GM19455 (cell line): Measurements from ENCODE around the gene P4HA1.

Experiments used
- ATAC-seq: cut with Tn5 transposase; IDR thresholded peaks from one replicate; pipeline ENCODE4 v1.9.1; 2021; ENCODE audit not compliant: unreplicated experiment

Gene P4HA1

DNA sequence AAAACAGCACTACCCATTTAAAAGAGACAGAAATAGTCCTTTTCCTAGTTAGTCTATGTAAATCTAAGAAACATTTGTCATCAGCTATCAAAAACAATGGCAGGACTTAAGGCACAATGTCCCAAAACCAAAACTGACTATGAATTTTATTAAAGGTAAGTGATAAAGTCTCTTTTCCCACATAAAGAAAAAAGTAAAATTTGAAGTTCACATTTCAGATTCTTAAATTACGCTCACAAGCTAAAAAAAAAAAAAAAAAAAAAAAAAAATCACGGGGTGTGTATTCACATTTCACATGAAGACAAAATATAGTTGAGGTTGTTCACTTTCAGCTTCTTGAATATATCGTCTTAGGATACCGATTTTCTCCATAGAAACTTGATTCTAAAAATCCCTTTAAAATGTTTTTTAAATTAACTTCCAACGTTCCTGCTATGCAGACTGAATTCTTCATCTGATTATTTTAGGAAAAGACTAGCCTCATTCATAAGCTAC is 1.6 kb downstream of the P4HA1 start:
- no peak for ATAC-seq

DNA sequence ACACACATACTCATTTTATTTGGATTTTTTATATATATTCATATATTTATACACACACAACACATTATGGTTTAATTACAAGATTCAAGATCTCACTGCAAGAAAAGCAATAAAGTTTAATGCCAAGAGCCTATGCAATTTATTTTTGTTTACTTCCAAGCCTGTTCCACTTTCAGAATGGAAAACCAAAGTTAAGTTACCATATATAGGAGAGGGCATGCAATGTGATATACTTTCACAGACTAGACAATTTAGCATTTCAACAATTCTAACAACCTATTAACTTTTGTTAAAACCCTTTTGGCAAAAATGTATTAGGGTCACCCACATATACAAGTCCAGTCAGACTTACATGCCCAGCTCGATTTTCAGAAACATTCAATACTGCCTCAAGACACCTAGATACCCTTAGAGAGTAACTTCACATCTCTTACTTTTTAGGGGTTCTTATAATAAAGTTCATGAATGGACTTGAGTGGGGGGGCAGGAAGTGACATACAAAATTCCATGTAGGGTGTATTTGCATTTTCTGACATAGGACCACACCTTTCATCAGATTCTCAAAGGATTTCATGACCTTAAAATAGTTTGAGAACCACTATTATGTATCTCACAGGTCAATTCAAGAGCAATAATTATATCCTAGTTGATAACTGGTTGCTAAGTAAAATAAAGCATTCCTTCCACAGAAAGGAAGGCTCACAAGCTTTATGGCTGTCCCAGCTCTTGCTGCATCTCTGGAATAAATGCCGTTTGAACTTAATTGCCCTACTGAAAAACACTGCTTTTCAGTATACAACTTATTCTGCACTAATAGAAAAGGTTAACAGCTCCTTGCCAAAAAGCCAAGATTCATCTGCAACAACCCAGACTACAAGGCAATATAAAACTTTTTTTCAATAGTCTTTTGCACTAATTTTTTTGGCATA is 2.5 kb downstream of the P4HA1 start:
- ATAC-seq = no peak

DNA sequence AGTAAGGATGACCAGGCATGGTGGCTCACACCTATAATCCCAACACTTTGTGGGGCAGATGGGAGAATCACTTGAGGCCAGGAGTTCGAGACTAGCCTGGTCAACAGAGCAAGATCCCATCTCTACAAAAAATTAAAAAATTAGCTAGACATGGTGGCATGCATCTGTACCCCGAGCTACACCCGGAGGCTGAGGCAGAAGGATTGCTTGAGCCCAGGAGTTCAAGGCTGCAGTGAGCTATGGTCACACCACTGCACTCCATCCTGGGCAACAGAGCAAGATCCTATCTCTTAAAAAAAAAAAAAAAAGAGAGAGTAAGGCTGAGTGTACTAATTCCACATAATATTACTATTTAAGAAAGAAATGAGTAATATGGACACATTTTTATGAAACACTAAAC is 3.8 kb downstream of the P4HA1 start:
- no peak for ATAC-seq

DNA sequence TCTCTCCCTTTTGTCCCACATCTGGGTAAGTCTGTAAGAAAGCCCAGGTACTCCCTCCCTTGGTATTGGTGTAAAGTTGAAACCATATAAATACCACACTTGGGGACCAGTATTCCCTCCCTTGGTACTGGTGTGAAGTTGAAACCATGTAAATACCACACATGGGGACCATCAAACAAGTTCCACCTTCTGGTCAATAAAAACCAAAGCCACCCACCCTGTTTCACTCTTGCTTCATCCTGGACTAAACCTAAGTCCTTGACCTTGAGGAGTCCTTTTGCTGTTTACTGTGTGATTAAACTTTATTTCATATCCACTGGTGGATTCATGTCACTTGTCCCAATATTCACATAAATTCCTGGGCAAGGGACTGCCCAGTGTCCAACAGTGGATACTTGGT is 8.4 kb downstream of the P4HA1 start:
- no peak for ATAC-seq

DNA sequence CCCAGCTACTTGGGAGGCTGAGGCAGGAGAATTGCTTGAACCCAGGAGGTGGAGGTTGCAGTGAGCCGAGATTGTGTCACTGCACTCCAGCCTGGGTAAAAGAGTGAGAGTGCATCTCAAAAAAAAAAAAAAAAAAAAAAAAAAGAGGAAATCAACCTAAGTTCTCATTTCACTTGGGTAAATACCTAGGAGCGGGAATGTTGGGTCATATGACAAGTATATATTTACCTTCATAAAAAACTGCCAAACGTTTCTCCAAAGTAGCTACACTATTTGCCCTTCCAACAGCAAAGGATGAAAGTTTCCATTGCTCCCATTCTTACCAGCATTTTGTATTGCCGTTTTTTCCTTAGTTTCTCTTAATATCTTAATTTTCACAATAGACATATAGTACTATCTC is 9.8 kb downstream of the P4HA1 start:
- no peak for ATAC-seq

DNA sequence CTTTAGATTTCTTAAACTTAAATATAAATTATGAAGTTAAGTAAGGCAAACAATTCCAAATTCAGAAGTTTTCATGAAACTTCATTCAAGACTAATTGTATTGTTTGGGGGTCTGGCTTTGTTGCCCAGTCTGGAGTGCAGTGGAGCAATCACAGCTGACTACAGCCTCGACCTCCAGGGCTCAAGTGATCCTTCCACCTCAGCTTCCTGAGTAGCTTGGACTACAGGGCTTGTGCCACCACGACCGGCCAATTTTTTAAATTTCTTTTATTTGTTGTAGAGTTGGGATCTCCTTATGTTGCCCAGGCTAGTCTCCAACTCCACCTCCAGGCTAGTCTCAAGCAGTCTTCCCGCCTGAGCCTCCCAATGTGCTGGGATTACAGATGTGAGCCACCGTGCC is 12.5 kb downstream of the P4HA1 start:
- no peak for ATAC-seq

DNA sequence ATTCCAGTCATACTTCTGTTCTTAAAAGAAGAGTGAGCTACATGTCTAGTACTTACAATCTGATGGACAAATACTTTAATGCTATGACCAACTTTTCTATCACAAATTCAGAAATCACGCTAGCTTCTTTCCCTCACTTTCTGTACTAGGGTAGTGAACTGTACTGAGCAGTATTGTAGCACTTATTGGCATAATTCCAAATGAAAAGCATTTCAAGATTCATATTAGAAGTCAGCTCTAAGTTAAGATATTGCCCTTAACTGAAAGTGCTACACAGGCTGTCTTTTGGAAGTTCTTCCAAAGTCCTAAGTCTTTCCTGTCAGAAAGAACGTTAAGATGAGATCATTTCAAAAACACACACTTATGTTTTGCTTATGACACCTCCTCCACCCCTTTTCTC is 13.4 kb downstream of the P4HA1 start:
- no peak for ATAC-seq

DNA sequence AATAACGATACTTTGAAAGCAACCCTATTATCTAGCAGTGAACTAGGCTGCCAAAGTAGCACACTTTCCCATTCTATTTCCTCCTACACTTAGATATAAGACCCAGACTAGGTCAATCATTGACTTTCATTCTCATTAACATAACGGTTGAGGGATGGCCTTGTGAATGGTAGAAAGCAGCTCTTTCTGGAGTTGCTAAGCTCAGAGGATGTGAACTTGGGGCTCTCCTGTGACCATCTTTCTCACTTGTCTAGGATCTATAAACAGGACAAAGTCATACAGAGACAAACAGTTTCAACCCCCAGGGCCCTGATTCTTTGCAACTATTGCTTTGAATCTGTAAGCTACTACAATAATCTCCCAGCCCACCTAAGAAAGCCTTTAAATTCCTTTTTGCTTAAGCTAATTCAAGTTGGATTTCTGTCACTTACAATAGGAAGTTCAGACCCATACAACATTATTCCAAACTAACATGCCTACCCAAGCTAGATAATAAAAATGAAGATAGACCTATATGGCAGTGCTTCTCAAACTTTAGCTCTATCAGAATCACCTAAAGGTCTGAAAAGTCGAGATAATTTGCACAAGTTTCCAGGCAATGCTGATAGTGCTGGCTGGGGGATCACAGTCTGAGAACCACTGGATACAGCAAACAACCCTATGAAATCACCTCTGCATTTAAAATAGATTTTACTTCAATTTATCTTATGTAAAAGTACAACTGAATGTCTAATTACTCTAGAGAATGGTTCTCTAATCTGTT is 16.7 kb downstream of the P4HA1 start:
- ATAC-seq = no peak

DNA sequence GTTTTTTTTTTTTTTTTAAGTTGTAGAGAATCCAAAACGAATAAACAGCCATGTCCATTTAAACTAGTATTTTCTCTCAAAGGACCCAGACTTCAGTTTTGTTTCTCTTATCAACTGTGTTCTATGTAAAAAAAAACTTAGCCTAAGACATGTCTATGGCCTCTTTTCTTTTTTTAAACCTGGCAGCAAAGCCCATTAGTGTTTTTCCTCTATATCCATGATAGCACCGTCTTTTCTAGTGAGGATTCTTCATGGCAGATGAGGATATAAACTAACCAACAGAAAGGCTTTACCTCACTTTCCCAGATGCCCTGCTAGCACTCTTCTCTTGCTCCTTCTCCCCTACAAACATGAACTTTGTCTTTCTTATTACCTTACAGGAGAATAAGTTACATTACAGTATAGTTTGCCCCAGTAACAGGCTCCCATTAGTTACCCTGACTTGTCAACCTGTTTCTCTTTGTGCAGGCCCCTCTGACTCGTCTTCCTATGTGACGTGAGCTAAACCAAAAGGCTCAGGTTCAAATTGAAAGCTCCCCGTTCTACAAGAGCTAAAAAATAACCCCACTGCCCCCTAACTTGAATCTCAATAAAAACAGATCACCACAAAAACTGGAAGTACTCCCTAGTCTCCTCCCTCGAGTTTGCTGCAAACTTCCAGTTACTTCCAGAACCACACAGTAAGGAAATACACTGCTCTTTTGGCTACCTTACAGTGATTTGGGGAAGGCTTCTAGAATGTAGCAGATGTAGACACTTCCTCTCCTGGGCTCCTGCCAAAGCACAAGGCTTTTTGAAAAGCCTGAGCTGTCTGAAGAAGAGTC is 20.1 kb downstream of the P4HA1 start:
- no peak for ATAC-seq

DNA sequence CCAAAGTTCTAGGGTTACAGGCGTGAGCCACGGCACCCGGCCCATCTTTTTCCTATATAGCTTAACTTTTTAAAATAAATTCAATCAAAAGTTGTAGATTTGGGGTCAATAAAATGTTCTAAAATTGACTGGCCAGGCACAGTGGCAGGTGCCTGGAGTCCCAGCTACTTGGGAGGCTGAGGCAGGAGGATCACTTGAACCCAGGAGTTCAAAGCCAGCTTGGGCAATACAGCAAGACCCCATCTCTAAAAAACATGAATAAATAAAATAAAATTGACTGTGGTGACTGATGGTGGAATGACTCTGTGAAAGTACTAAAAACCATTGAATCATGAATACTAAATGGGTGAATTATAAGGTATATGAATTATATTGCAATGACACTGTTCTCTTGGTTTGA is 20.8 kb downstream of the P4HA1 start:
- ATAC-seq = no peak

DNA sequence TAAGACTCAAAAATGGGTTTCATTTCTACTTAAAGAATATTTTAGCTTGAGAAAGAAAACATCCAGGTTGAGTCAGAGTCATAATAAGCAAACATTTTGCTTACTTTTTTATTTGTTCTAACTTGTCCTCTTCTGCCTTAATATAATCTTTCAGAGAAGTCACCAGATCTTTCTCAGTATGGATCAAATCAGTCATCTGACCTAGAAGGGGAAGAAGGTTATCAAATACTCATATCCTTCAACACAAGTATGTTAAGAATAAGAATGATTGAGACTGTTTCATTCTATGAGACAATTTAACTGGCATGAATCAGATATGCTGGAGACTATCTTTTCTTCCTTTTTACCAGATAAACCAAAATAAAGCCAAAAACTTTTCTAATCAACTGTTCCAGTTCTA is 23.0 kb downstream of the P4HA1 start:
- no peak for ATAC-seq

DNA sequence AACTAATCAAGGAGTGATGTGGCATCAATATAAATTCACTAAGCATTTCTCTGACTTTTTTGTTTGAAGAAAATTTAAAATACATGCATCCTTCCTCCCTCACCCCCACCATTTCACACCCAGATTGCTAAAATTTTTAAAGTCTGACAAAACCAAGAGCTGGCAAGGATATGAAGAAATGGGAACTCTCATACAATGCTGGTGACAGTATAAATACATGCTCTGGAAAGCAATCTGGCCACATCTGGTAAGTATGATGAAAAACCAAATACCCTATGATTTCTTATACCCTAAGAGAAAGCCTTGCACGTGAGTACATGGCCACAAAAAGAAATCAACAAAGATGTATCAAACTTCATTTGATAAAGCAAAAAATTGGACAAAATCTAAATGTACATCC is 31.2 kb downstream of the P4HA1 start:
- no peak for ATAC-seq

DNA sequence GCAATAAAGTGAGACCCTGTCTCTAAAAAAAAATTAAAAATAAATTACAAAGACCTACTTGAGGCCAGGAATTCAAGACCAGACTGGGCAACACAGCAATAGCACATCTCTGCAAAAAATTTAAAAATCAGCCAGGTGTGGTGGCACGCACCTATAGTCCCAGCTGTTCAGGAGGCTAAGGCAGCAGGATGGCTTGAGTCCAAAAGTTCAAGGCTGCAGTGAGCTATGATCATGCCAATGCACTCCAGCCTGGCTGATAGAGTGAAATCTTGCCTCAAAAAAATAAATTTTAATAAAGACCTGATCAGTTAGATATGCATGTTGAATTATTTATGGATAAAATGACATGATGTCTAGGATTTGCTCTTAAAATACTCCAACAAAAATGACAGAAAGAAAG is 34.9 kb downstream of the P4HA1 start:
- no peak for ATAC-seq

DNA sequence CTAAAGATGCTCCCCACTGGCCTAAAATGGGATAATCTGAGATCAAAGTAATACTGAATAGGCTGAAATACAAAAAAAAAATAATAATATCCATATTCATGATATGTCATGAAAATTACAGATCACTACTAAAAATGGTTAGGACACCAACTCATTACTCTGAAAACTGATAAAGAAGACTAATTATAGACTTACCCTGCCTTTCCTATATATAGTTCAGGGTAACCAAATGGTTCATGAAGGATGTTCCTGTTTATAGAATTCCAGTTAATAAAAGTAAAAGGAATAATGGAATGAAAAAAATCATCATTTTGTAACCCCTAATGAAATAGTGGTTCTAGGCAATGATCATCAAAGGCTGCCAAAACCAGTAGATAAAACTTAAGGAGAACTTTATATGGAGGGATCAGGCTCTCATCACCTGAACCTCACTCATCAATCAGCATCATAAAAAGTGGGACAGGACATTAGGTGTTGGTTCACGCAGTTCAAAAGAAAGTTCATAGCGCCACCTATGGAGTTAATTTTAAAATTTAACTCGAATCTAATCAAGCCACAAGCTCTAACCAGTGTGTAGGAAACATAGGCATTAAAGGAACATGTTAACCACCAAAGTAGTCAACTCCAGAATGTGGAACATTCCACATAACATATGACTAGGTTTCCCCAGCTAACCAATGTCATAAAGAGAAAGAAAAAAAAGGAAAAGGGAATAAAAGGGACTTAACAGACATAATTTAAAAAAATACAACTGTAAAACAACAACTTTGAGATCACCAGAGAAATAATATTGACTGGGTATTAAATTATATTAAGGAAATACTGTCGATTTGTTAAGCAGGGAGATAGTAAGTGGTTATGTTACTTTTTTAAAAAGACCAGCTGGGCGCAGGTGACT is 35.7 kb downstream of the P4HA1 start:
- ATAC-seq = no peak

DNA sequence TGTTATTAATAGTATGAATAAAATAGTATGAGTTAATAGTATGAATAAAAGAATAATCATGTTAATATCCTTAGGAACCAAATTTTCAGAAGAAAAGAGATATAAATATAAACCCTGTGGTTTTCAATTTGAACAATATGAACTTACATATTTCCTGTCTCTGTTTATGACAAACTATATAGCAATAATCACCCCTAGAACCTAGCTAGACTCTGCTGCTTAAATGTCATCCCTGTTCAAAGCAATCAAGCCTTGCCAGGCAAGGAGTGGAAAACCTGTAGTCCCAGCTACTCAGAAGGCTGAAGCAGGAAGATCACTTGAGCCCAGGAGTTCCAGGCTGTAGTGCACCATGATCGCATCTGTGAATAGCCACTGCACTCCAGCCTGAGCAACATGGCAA is 36.5 kb downstream of the P4HA1 start:
- no peak for ATAC-seq

DNA sequence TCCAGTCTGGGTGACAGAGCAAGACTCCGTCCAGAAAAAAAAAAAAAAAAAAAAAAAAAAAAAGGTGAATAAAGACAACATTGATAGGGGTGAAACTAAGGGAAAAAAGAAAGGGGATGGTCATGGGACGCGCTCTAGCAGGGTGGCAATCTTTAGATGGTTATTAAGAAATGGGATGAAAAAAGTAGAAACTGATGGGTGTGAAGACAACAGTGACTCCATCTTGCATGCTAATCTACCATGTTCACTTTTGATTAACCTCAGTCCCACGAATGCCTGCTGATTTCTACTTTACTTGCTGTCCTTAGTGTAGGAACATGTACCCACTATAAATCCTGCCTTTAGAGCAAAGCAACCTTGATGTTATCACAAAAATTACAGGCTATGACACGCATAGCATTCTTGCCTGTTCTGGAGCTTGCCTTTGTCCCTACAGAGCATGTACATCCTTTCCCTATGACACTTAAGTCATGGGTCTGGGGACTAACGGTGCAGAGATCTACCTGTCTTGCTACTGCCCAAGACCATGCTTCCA is 38.5 kb downstream of the P4HA1 start:
- ATAC-seq = no peak

DNA sequence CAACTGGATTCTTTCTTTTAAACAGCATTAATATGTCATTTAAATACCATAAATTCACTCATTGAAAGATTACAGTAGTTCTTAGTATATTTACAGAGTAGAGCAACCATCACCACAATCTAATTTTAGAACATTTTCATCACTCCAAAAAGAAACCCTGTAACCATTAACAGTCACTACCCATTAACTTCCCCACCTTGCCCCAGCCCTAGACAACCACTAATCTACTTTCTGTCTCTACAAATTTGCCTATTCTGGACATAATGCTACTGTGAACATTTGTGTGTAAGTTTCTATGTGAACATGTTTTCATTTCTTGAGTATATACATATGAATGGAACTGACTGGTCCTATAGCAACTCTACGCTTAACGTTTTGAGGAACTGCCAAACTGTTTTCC is 42.4 kb downstream of the P4HA1 start:
- no peak for ATAC-seq

DNA sequence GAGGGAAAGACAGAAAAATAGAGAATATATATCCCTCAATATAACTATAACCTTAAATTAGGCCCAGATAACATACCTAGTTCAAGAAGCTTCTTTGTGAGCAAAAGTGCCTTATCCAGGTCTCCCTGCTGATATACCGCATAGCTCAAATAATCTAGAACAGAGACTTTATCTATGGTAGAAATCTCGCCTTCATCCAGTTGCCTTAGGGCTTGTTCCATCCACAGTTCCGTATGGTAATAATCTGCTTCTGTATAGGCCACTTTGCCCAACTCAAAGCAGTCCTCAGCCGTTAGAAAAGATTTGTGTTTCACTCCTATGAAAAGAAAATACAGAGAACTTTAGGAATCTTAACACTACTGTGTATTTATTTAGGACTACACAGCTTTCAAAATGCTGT is 43.4 kb downstream of the P4HA1 start:
- ATAC-seq = no peak

DNA sequence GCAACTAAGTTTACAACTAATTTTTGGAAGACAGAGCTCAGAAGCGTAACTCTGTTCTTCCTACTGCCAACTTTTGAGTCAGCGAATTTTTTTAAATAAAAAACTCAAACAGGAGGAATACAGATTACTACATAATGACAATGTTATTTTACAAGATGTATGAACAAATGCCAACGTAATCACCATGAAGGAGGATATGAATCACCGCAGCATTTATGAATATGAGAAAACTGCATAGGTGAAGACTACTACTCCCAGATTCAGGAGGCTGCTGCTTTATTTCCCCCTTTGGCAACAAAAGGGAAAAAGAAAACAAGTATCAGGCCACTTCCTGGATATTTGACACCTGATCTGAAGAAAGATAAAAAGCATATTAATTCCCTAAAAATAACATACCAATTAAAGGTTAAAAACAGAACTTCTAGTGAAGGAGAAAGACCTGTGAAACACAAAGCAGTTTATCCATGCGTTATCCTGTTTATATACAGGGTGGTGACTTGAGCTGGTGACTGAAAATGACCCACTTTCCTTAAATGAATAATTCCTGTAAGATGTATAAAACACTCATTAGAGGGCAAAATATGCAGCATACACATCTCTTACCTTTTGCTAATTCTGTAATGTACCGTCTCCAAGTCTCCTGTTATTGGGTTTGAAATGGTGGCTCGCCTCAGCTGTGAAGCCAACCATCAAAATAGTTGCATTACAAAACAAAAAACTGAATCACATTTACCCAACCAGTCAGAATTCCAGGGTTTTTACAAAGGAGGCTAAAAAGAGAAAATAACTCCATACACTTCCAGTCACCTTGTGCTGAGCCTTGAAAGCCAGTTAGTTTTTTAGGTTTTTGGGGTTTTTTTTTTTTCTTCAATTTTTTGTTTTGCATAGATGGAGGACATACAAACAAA is 52.0 kb downstream of the P4HA1 start:
- no peak for ATAC-seq
